Measurements from ENCODE around the gene TCF7L1. TPM values are rescaled to one million over a fixed set of nuclear protein-coding genes. Genes with fewer than 3 reads are reported as not detected.

TCF7L1 gene
- total and polyA plus RNA-seq, 9 of the 15 experiments (the other 6 are each of a cell fraction or from before 2014, with no cell fraction given): 0.03 to 0.11 (median 0.07) TPM; not detected in 5

DNA sequence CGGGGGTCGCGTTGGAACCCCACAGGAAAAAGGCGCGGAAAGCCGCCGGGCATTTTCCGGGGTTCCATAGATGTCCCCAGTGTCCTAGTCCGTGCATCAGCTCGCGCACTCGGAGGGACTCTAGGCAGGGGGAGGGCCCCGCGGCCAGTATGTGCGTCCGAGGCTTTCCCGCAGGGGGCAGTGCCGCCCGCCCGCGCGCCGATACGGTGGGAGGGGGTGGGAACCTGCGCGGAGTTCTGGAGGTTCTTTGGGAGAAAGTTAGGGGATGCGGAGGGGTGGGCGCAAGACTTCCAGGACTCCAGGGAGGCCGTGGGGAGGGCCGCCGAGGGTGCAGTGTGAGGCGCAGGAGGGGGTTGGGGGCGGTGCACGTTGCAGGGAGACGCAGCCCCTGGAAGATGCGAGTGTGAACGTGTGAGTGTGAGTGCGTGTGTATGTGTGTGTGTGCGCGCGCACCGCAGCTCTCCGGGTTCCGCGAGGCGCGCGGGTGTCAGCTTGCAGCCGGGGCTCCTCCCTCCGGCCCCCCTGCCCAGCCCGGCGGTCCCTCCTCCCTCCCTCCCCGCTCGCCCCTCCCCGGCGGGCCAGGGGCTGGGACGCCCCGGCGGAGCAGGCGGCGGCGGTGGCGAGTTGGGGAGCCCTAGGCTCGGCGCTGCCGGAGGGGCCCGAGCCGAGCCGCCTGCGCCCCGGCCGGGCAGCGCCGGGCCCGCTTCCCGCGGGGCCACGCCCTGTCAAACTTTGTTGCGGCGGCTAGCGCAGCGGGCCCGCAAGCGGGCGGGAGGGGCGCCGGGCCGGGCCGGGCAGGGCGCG is at the start of gene TCF7L1 (continued):
- TF ChIP-seq, protein P1, sequence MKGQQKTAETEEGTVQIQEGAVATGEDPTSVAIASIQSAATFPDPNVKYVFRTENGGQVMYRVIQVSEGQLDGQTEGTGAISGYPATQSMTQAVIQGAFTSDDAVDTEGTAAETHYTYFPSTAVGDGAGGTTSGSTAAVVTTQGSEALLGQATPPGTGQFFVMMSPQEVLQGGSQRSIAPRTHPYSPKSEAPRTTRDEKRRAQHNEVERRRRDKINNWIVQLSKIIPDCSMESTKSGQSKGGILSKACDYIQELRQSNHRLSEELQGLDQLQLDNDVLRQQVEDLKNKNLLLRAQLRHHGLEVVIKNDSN (CRISPR knock-in tag; IDR thresholded peaks at IDR 0.05): no peak
- TF ChIP-seq MAZ (CRISPR knock-in tag; conservative IDR thresholded peaks at IDR 0.05 in 1 of 2, IDR thresholded peaks at IDR 0.05 in 1 of 2) (peak in 1 of 2 experiments; percentile 66; a peak in 3 of 4 replicates), KDM2B (CRISPR knock-in tag; IDR thresholded peaks at IDR 0.05) (no peak; the same call in 1 of the 2 replicates), ZNF124 (CRISPR knock-in tag; IDR thresholded peaks at IDR 0.05) (no peak), BRCA1 (IDR thresholded peaks at IDR 0.05) (no peak), BRCA1 (CRISPR knock-in tag; IDR thresholded peaks at IDR 0.05) (no peak), ZNF551 (CRISPR knock-in tag; IDR thresholded peaks at IDR 0.05) (no peak), ZNF212 (CRISPR knock-in tag; IDR thresholded peaks at IDR 0.05) (no peak), RAD21 (CRISPR knock-in tag; conservative IDR thresholded peaks at IDR 0.05 in 1 of 2, IDR thresholded peaks at IDR 0.05 in 1 of 2) (peak in 1 of 2 experiments; percentile 49; a peak in 2 of 4 replicates), FOXJ2 (tag; IDR thresholded peaks at IDR 0.05) (no peak), CXXC5 (CRISPR knock-in tag; IDR thresholded peaks at IDR 0.05) (peak; percentile 23; the same call in 1 of the 2 replicates), ZBTB7A (IDR thresholded peaks at IDR 0.05; ENCODE audit: borderline replicate concordance, control insufficient read depth, low read depth, low read length) (0 out of 2 replicates have a peak, but pooled peaks have one; percentile 14)
- TF ChIP-seq, protein P2, sequence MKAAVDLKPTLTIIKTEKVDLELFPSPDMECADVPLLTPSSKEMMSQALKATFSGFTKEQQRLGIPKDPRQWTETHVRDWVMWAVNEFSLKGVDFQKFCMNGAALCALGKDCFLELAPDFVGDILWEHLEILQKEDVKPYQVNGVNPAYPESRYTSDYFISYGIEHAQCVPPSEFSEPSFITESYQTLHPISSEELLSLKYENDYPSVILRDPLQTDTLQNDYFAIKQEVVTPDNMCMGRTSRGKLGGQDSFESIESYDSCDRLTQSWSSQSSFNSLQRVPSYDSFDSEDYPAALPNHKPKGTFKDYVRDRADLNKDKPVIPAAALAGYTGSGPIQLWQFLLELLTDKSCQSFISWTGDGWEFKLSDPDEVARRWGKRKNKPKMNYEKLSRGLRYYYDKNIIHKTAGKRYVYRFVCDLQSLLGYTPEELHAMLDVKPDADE (conservative IDR thresholded peaks at IDR 0.05; ENCODE audit: control insufficient read depth, low read depth, low read length): 0 out of 2 replicates have a peak, but pooled peaks have one; percentile 17
- TF ChIP-seq, protein P3, sequence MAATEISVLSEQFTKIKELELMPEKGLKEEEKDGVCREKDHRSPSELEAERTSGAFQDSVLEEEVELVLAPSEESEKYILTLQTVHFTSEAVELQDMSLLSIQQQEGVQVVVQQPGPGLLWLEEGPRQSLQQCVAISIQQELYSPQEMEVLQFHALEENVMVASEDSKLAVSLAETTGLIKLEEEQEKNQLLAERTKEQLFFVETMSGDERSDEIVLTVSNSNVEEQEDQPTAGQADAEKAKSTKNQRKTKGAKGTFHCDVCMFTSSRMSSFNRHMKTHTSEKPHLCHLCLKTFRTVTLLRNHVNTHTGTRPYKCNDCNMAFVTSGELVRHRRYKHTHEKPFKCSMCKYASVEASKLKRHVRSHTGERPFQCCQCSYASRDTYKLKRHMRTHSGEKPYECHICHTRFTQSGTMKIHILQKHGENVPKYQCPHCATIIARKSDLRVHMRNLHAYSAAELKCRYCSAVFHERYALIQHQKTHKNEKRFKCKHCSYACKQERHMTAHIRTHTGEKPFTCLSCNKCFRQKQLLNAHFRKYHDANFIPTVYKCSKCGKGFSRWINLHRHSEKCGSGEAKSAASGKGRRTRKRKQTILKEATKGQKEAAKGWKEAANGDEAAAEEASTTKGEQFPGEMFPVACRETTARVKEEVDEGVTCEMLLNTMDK (IDR thresholded peaks at IDR 0.05; ENCODE audit: borderline replicate concordance, insufficient read depth, low read depth, low read length, poor library complexity, severe bottlenecking): peak; percentile 55
- TF ChIP-seq, protein P4, sequence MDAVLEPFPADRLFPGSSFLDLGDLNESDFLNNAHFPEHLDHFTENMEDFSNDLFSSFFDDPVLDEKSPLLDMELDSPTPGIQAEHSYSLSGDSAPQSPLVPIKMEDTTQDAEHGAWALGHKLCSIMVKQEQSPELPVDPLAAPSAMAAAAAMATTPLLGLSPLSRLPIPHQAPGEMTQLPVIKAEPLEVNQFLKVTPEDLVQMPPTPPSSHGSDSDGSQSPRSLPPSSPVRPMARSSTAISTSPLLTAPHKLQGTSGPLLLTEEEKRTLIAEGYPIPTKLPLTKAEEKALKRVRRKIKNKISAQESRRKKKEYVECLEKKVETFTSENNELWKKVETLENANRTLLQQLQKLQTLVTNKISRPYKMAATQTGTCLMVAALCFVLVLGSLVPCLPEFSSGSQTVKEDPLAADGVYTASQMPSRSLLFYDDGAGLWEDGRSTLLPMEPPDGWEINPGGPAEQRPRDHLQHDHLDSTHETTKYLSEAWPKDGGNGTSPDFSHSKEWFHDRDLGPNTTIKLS (IDR thresholded peaks at IDR 0.05; ENCODE audit: borderline replicate concordance, low read depth): no peak
- TF ChIP-seq, protein P5, sequence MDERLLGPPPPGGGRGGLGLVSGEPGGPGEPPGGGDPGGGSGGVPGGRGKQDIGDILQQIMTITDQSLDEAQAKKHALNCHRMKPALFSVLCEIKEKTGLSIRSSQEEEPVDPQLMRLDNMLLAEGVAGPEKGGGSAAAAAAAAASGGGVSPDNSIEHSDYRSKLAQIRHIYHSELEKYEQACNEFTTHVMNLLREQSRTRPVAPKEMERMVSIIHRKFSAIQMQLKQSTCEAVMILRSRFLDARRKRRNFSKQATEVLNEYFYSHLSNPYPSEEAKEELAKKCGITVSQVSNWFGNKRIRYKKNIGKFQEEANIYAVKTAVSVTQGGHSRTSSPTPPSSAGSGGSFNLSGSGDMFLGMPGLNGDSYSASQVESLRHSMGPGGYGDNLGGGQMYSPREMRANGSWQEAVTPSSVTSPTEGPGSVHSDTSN (CRISPR knock-in tag; IDR thresholded peaks at IDR 0.05; ENCODE audit: low read depth): no peak
- TF ChIP-seq, protein P5 (tag; conservative IDR thresholded peaks at IDR 0.05; ENCODE audit: low read depth): no peak

All from K562 (cell line).